Stimulated activated CD8-positive, alpha-beta memory T cell treated with anti-CD3 and anti-CD28 coated beads, Interleukin-4, amount 100 ng/mL, for 48 hours (primary cell): ENCODE data around the gene LPO.

Experiments used
- DNase-seq: peaks from one replicate; pipeline ENCODE4 v3.0.0-alpha.2; 2020

The LPO gene

GRCh38 chr17:58229881-58230280 is 8.5 kb upstream of the LPO start:
- DNase-seq, result no peak

- no peak for DNase-seq
Measured at GRCh38 chr17:58231641-58232040, 6.7 kb upstream of the LPO start.

GRCh38 chr17:58232707-58233156 is 5.7 kb upstream of the LPO start:
- peak; percentile 53 for DNase-seq

- DNase-seq, result no peak
Measured at GRCh38 chr17:58233543-58233942, 4.8 kb upstream of the LPO start.

GRCh38 chr17:58234512-58234911 is 3.9 kb upstream of the LPO start:
- no peak for DNase-seq

GRCh38 chr17:58235821-58236220 is 2.6 kb upstream of the LPO start:
- DNase-seq, result no peak

- DNase-seq, result no peak
Measured at GRCh38 chr17:58236394-58236793, 2.0 kb upstream of the LPO start.

- no peak for DNase-seq
Measured at GRCh38 chr17:58239987-58240386, 1.6 kb downstream of the LPO start.

GRCh38 chr17:58242171-58242784 is 3.9 kb downstream of the LPO start:
- DNase-seq, result peak; percentile 50

- DNase-seq, result no peak
Measured at GRCh38 chr17:58244963-58245362, 6.6 kb downstream of the LPO start.

- no peak for DNase-seq
Measured at GRCh38 chr17:58245428-58246103, 7.2 kb downstream of the LPO start.

- DNase-seq, result no peak
Measured at GRCh38 chr17:58246104-58246740, 7.8 kb downstream of the LPO start.

GRCh38 chr17:58246781-58247180 is 8.4 kb downstream of the LPO start:
- DNase-seq, result no peak

- no peak for DNase-seq
Measured at GRCh38 chr17:58247511-58248363, 9.4 kb downstream of the LPO start.

- no peak for DNase-seq
Measured at GRCh38 chr17:58248955-58249269, 10.5 kb downstream of the LPO start.

GRCh38 chr17:58249270-58250133 is 11.1 kb downstream of the LPO start:
- peak; percentile 85 for DNase-seq

- DNase-seq, result no peak
Measured at GRCh38 chr17:58250344-58251011, 12.1 kb downstream of the LPO start.

GRCh38 chr17:58252141-58252540 is 13.8 kb downstream of the LPO start:
- DNase-seq, result no peak

- no peak for DNase-seq
Measured at GRCh38 chr17:58253082-58253481, 14.7 kb downstream of the LPO start.

GRCh38 chr17:58254803-58255202 is 16.4 kb downstream of the LPO start:
- DNase-seq, result no peak

- no peak for DNase-seq
Measured at GRCh38 chr17:58262149-58262548, 23.8 kb downstream of the LPO start.

GRCh38 chr17:58263773-58264172 is 25.4 kb downstream of the LPO start:
- DNase-seq, result no peak
